Fibroblast of lung (primary cell): ENCODE results near the gene MTM1. TPM values are rescaled to one million over a fixed set of nuclear protein-coding genes. Genes with fewer than 3 reads are reported as not detected.

Experiments used
- DNase-seq, 2 donors: peaks; one replicate each; pipeline versions ENCODE4 v3.0.0 to v3.0.0-alpha.2; 2010; ENCODE audit warnings: low read depth in 2 of 2
- H2AFZ ChIP-seq: 2 replicates; pipeline ENCODE4 v1.5.1; 2012; ENCODE audit warnings: low read length, control low read depth, inconsistent platforms
- H3K27ac ChIP-seq: 2 replicates; pipeline ENCODE4 v1.5.1; 2011; ENCODE audit warnings: low read length, control low read depth; ENCODE audit not compliant: insufficient read depth
- H3K27me3 ChIP-seq: 2 replicates; pipeline ENCODE4 v1.5.1; 2011; ENCODE audit warnings: mild to moderate bottlenecking, low read length; ENCODE audit not compliant: control insufficient read depth, insufficient read depth
- H3K36me3 ChIP-seq: 2 replicates; pipeline ENCODE4 v1.5.1; 2011; ENCODE audit warnings: low read length; ENCODE audit not compliant: control insufficient read depth, insufficient read depth
- H3K4me1 ChIP-seq: 2 replicates; pipeline ENCODE4 v1.5.1; 2011; ENCODE audit warnings: low read length; ENCODE audit not compliant: control insufficient read depth, insufficient read depth; ENCODE audit errors: extremely low read depth
- H3K4me2 ChIP-seq: 2 replicates; pipeline ENCODE4 v1.5.1; 2011; ENCODE audit warnings: low read length, control low read depth; ENCODE audit not compliant: insufficient read depth; ENCODE audit errors: extremely low read depth
- H3K4me3 ChIP-seq, 4 experiments: fragments of 200-600 bp in 1 of 4; sonication (generic) in 1 of 4; replicated peaks in 1 of 4; 2 replicates each; pipeline ENCODE4 v1.5.1; 2011 to 2016; ENCODE audit warnings: low read length in 4 of 4, low read depth in 3 of 4, mild to moderate bottlenecking in 3 of 4, control low read depth in 2 of 4, inconsistent platforms in 1 of 4, mixed read lengths in 1 of 4; ENCODE audit not compliant: insufficient read depth in 1 of 4; ENCODE audit errors: control extremely low read depth in 1 of 4
- H3K79me2 ChIP-seq: 2 replicates; pipeline ENCODE4 v1.5.1; 2012; ENCODE audit warnings: mild to moderate bottlenecking, low read length, inconsistent platforms; ENCODE audit not compliant: control insufficient read depth, insufficient read depth
- H3K9ac ChIP-seq: 2 replicates; pipeline ENCODE4 v1.5.1; 2011; ENCODE audit warnings: mild to moderate bottlenecking, low read length, control low read depth; ENCODE audit not compliant: insufficient read depth
- H3K9me3 ChIP-seq: 2 replicates; pipeline ENCODE4 v1.5.1; 2012; ENCODE audit warnings: low read depth, low read length; ENCODE audit not compliant: control insufficient read depth, insufficient read depth
- H4K20me1 ChIP-seq: 2 replicates; pipeline ENCODE4 v1.5.1; 2011; ENCODE audit warnings: low read length; ENCODE audit not compliant: control insufficient read depth, insufficient read depth; ENCODE audit errors: extremely low read depth
- CTCF ChIP-seq, 2 donors: IDR thresholded peaks in 1 of 2; conservative IDR thresholded peaks in 1 of 2; 1 replicate in 1 of 2; 2 replicates in 1 of 2; pipeline ENCODE4 v1.5.1; 2011 to 2012; ENCODE audit warnings: low read length in 2 of 2, control low read depth in 1 of 2, inconsistent platforms in 1 of 2, low read depth in 1 of 2, mild to moderate bottlenecking in 1 of 2
- EZH2 ChIP-seq: IDR thresholded peaks from 2 replicates; pipeline ENCODE4 v1.5.1; 2012; ENCODE audit warnings: low read length, control low read depth, mild to moderate bottlenecking; ENCODE audit errors: missing control alignments
- polyA plus RNA-seq, 2 donors: library from polyadenylated mRNA; depleted of rRNA in 1 of 2; stranded (reverse) in 1 of 2; unstranded in 1 of 2; fragments of >200 nt; gene quantifications; 2 replicates each; pipeline ENCODE4 v1.2.1, GENCODE V29; 2011 to 2012; ENCODE audit warnings: missing spikeins in 1 of 2
- total RNA-seq: library from RNA; depleted of rRNA; stranded (reverse); fragments of >200 nt; gene quantifications from 2 replicates; pipeline ENCODE4 v1.2.1, GENCODE V29; 2014

MTM1 gene
- total and polyA plus RNA-seq, 2 donors (not counting 1 experiment from before 2014, with no cell fraction given) = 5.0 to 15.2 TPM

GRCh38 chrX:150704030-150704613 is 135.7 kb downstream of the MTM1 start:
- peak in 1 of 2 donors; percentile 85 for DNase-seq
- Histone ChIP-seq H3K79me2 (no peaks in the 10 kb centered on the region), H3K4me2 (no peak overlapping the region), H3K27me3 (no peaks in the 10 kb centered on the region), H3K4me3 (no peak overlapping the region), H3K4me1 (no peaks in the 10 kb centered on the region), H3K9me3 (no peaks in the 10 kb centered on the region), H3K36me3 (no peaks in the 10 kb centered on the region), H2AFZ (no peak overlapping the region), H3K27ac (no peak overlapping the region), H3K9ac (no peak overlapping the region), H4K20me1 (no peaks in the 10 kb centered on the region)
- TF ChIP-seq EZH2 = no peak
- no peak for TF ChIP-seq CTCF (conservative IDR thresholded peaks at IDR 0.05 in 1 of 2, IDR thresholded peaks at IDR 0.05 in 1 of 2; ENCODE audit: low read depth in 1 of 2, low read length in 2 of 2)

- no peak overlapping the region for H3K4me2 ChIP-seq
- TF ChIP-seq CTCF (conservative IDR thresholded peaks at IDR 0.05 in 1 of 2, IDR thresholded peaks at IDR 0.05 in 1 of 2; ENCODE audit: low read depth in 1 of 2, low read length in 2 of 2) (no peak), EZH2 (no peak)
Observed at GRCh38 chrX:150712619-150713018, 144.2 kb downstream of the MTM1 start.

GRCh38 chrX:150715184-150715583 is 146.8 kb downstream of the MTM1 start:
- H3K27me3 ChIP-seq = no peaks in the 10 kb centered on the region
- no peaks in the 10 kb centered on the region for H3K4me1 ChIP-seq
- H3K27ac ChIP-seq = no peak overlapping the region
- H3K9ac ChIP-seq = no peak overlapping the region
- no peaks in the 10 kb centered on the region for H3K79me2 ChIP-seq
- TF ChIP-seq EZH2 = no peak
- TF ChIP-seq CTCF (conservative IDR thresholded peaks at IDR 0.05 in 1 of 2, IDR thresholded peaks at IDR 0.05 in 1 of 2; ENCODE audit: low read depth in 1 of 2, low read length in 2 of 2) = no peak
- DNase-seq = no peak
- no peak overlapping the region for H3K4me2 ChIP-seq
- H4K20me1 ChIP-seq = no peaks in the 10 kb centered on the region
- no peak overlapping the region for H3K4me3 ChIP-seq
- H2AFZ ChIP-seq = no peak overlapping the region
- no peaks in the 10 kb centered on the region for H3K36me3 ChIP-seq
- no peaks in the 10 kb centered on the region for H3K9me3 ChIP-seq

More at GRCh38 chrX:150712619-150713018, 144.2 kb downstream of the MTM1 start:
- no peak overlapping the region for H3K4me3 ChIP-seq
- no peak overlapping the region for H3K9ac ChIP-seq
- no peaks in the 10 kb centered on the region for H3K36me3 ChIP-seq
- no peaks in the 10 kb centered on the region for H3K4me1 ChIP-seq
- no peaks in the 10 kb centered on the region for H3K79me2 ChIP-seq
- H2AFZ ChIP-seq = no peak overlapping the region
- H4K20me1 ChIP-seq = no peaks in the 10 kb centered on the region
- H3K9me3 ChIP-seq = no peaks in the 10 kb centered on the region
- H3K27me3 ChIP-seq = no peaks in the 10 kb centered on the region
- H3K27ac ChIP-seq = no peak overlapping the region
- DNase-seq = no peak
